NCI-H1417 treated with DMSO at 0.1 percent for 48 hours (cell line): ENCODE data around the gene TRIM13.
"Not testable (repeated sequence)": the region's sequence is repeated elsewhere in the genome, so short reads cannot be mapped to it uniquely, and the experiment has no call there.

ENCODE experiments used
- DNase-seq: peaks from one replicate; lab custom pipeline; 2025; lab: John Stamatoyannopoulos, UW

The TRIM13 gene

GRCh38 chr13:49996951-49997895 is at the start of gene TRIM13:
Gene TRIM13, plus strand, starts transcription at chr13:49997042. Its CDS starts 14,899 bp downstream, at chr13:50011941.
- peak; percentile 14 for DNase-seq

DNA sequence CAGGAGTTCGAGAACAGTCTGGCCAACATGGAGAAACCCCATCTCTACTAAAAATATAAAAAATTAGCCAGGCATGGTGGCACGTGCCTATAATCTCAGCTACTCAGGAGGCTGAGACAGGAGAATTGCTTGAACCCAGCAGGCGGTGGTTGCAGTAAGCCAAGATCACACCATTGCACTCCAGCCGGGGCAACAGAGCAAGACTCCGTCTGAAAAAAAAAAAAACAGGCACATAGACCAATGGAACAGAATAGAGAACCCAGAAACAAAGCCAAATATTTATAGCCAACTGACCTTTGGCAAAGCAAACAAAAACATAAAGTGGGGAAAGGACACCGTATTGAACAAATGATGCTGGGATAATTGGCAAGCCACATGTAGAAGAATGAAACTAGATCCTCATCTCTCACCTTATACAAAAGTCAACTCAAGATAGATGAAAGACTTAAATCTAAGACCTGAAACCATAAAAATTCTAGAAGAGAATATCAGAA is 48.0 kb upstream of the TRIM13 start:
- DNase-seq, result not testable (repeated sequence)

GRCh38 chr13:49951754-49952535 is 44.9 kb upstream of the TRIM13 start:
- no peak for DNase-seq

GRCh38 chr13:49953560-49953959 is 43.3 kb upstream of the TRIM13 start:
- DNase-seq, result no peak

GRCh38 chr13:49954674-49955455 is 42.0 kb upstream of the TRIM13 start:
- no peak for DNase-seq

DNA sequence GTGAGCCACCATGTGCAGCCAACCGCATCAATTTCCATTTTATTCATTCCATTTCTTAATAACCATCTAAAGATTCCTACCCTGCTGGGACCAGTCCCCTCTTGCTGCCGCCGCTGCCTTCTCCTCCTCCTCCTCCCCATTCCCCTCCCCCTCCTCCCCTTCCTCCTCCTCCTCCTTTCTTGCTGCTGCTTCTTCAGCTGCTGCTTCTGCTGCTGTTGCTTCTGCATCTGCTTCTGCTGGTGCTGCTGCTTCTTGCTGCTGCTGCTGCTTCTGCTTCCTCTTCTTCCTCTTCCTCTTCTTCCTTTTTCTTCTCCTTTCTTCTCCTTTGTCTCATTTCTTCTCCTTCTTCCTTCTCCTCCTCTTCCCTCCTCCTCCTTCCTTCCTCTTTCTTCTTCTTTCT is 40.7 kb upstream of the TRIM13 start:
- DNase-seq, result no peak

DNA sequence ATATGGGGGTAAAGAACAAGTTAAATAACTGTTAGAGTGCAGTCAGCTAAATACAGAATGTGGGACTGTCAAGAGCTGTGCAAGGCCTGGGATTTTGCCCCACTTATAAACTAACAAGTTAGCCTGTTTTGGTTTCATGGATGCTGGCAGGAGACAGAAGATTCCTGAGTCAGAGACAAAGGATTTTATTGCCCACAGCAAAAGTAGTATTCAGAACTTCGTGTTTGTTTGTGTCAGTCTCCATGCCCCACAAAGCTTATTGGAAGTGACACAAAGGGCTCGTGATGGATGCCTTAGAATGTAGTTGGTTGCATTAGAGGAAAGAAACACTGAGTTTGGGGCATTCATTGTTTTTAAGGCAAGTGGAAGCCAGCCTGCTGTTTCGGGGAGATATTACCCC is 38.5 kb upstream of the TRIM13 start:
- no peak for DNase-seq

DNA sequence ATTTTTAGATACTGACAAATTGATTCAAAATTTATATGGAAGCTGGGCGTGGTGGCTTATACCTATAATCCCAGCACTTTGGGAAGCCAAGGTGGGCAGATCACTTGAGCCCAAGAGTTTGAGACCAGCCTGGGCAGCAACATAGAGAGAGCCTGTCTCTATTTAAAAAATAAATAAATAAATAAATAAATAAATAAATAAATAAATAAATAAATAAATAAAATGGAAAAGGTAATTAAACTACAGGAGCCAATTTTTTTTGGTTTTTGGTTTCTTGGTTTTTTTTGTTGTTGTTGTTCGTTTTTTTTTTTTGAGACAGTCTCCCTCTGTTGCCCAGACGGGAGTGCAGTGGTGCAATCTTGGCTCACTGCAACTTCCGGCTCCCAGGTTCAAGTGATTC is 29.4 kb upstream of the TRIM13 start:
- DNase-seq, result no peak

DNA sequence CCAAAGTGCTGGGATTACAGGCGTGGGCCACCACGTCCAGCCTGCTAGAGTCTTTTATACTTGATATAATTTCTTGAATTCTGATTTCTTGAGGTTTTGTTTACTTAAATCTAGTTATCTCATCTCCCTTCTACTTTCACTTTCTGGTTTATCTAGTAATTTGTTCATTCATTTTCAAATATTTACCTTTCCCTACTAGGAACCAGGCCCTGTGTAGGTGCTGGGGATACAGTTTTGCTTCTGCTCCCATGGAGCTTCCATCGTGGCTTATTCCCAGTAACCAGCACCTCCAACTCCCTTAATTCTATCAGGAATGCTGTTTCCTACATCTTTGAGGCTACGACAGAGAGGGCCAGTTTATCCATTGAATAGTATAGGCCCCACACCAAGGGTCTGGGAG is 24.1 kb upstream of the TRIM13 start:
- no peak for DNase-seq

GRCh38 chr13:49975826-49976225 is 21.0 kb upstream of the TRIM13 start:
- no peak for DNase-seq

GRCh38 chr13:49976314-49977258 is 20.3 kb upstream of the TRIM13 start:
- DNase-seq, result no peak

DNA sequence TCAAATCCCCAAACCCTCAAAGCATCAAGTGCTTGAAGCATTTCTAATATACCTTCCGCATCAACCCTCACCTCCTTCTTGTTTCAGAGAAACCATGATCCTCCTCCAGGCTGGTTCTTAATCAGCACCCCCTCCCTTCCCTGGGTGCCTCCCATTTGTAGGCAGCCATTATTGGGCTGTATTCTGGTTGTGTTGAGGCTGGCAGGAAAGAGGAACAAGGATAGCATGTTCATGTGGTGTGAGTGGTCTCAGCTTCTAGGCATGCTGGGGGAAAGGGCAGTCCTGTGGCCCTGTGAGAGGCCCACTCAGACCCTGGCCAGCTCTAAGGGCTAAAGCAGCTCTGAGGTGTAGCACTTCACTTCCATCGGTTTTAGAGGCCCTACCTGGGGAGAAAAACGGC is 18.9 kb upstream of the TRIM13 start:
- DNase-seq, result no peak

DNA sequence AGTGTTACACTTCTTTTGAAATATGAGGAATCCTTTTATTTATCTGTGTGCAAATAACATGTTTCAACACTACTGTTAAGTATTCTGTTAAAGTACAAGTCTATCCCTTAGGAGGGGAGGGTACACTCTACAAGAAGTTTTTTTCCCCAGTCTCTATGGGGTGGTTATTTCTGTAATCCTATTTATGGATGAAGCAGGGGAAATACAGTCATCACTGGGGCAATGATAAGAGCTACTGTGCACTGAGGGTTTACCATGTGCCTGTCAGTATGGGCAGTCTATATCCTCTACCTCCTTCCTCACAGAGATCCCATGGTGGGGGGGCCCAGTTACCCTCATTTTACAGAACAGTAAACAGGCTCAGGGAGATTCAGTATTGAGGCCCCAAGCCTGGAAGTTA is 16.6 kb upstream of the TRIM13 start:
- no peak for DNase-seq

DNA sequence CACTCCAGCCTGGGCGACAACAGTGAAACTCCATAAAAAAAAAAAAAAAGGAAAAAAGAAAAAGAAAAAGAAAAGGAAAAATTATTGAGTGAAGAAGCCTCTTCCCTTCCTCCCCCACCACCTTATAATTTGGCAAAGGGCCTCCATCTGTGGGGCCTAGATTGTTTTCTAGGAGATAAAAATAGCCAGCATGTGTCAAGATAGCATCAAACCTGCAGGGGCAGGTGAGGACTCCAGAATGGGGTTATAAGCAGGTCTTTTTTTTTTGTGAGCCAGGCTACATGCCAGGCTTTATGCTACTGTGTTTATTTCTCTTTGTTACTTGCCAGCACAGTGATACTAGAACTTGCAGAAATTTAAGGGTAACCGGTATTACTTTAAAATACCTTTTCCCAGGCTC is 11.7 kb upstream of the TRIM13 start:
- DNase-seq, result no peak

- DNase-seq, result no peak
These were observed 10.4 kb upstream of the TRIM13 start for GRCh38 chr13:49986471-49986870.

DNA sequence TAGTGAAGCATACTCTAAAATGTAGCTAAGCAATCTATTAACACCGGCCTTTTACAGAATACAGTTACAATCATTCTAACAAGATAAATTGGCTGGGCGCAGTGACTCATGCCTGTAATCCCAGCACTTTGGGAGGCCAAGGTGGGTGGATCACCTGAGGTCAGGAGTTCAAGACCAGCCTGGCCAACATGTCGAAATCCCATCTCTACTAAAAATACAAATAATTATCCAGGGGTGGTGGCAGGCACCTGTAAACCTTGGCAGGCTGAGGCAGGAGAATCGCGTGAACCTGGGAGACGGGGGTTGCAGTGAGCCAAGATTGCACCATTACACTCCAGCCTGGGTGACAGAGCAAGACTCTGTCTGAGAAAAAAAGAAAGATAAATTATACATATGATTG is 6.2 kb upstream of the TRIM13 start:
- not testable (repeated sequence) for DNase-seq

DNA sequence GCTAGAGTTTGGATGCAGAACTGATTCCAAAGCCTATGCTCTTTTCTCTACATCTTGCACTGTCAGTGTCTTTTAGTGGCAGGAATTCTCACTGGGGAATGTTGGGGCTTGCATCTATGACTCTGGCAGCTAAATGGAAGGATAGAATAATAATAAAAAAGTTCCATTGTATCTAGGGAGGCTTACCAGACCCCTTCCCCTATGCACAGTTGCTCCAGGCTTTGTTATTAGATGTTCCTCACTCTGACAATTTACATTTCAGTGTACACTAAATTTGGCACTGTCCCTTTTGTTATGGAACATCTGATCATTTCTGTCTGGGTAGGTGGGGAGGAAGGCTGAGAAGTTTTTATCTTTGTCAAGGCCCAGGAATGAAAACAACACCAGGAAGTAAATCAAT is 3.7 kb upstream of the TRIM13 start:
- no peak for DNase-seq

DNA sequence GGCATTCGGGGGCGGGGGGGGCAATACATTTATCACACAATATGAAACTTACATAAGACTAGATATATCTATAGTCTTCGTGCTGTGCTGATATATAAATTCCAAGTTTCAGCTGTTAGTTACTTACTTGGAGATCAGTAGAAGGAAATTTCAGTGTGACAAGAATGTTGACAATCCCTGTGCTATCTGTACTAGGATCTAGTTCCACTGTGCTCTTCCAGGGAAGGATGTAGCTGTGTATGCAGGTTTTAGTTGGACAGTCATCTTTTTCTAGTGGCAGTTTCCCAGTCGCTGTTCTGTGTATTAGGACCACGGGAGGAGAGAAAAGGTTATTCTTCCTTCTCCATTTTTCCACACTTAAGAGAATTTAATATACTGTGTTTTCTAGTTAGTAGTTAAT is 3.2 kb upstream of the TRIM13 start:
- DNase-seq, result no peak

DNA sequence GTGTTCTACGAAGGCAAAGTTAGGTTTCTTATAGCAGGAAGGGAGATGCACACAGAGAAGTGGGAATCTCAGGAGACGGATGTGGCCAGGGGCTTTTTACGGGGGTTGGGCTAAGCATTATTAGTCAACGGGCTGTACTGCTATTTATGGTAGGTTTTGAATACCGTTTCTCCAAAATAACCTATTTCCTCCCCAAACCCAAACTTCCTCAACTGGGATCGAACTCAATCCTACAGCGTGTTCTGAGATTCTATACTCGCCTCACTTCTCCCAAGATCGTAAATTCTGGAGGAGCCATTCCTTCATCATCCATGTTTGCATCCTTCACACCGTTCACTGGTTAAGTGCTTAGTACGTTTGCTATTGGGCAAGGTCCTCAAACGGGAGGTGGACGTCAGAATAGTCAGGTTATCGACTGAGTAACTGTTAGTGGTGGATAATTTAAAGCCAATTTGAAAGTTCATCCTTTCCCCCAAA is 1.2 kb upstream of the TRIM13 start:
- no peak for DNase-seq

DNA sequence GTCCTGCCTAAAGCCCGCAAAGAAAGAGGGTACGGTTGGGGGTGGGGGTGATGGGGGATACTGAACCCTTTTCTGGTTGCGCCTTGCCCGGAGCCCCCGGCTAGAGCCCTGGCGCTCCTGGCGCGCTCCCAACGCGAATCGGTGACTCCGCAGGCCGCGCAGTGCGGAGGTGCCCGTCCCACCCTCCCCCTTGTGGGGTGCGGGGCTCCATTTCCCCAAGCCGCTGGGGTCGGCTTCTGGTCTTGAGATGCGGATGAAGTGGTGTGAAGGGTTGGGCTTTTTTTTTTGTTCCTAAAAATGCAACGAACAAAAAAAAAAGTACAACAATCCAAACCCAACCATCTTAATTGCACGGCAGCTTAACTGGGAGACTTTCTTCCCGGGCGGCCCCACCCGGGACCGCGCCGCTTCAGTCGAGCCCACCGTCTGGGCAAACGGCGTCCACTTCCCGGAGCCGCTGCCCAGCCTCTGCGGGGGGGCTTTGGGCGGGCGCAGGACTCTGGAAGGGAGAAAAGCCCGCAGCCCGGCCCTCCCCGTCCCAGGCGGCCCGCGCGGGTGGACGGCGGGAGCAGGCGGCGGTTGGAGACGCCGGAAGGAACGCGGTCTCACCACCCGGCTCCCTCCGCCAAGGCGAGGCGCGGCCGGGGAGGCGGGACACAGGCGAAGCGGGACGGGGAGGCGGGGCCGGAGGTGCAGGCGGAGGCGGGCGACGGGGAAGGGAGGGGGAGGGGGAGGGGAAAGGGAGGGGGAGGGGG is 504 bp upstream of the TRIM13 start:
- no peak for DNase-seq
